HG03575 (cell line): ENCODE results near the gene TMC5.
"Not testable (repeated sequence)": the region's sequence is repeated elsewhere in the genome, so short reads cannot be mapped to it uniquely, and the experiment has no call there.

ENCODE experiments used
- ATAC-seq: cut with Tn5 transposase; IDR thresholded peaks from one replicate; pipeline ENCODE4 v1.9.1; 2021; ENCODE audit not compliant: unreplicated experiment, insufficient number of reproducible peaks, low FRiP score; ENCODE audit errors: extremely low read depth

Gene TMC5

DNA sequence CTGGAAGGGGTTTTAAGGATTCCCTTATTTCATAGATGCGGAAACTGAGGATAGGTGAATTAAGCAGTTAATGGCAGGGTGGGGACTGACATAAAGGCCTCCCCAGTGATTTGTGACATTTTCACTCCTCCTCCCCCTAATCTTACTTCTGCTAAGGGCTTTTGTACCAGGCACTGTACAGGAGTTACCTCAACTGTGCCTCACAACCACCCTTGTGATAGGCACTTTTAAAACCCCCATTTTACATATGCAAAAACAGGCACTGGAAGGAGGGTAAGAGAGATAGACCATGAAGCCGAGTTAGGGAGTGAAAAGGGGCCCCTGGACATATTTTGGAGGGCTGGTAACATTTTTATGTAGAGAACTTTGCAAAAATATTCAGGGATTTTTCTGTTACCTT lies 105.1 kb downstream of the TMC5 start:
- ATAC-seq = no peak

GRCh38 chr16:19523184-19523558 lies 105.5 kb downstream of the TMC5 start:
- no peak for ATAC-seq

GRCh38 chr16:19523559-19524355 lies 106.1 kb downstream of the TMC5 start, which contains the start of gene CCP110:
Gene CCP110 (plus strand): TSS chr16:19523942. CDS start chr16:19527882, 3,940 bp downstream.
- no peak for ATAC-seq

DNA sequence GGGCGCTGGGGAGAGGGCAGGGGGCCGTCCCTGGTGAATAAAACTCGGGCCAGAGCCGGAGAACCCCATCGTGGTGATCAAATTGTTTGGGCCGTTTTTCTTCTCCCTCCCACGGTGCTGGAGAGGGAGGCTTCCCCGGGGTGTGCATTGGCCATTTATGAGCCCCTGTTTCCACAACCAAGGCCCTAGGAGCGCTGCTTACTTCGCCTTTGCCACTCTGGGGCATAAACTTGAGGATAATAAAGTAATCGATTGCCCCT lies 106.6 kb downstream of the TMC5 start:
- ATAC-seq = no peak

DNA sequence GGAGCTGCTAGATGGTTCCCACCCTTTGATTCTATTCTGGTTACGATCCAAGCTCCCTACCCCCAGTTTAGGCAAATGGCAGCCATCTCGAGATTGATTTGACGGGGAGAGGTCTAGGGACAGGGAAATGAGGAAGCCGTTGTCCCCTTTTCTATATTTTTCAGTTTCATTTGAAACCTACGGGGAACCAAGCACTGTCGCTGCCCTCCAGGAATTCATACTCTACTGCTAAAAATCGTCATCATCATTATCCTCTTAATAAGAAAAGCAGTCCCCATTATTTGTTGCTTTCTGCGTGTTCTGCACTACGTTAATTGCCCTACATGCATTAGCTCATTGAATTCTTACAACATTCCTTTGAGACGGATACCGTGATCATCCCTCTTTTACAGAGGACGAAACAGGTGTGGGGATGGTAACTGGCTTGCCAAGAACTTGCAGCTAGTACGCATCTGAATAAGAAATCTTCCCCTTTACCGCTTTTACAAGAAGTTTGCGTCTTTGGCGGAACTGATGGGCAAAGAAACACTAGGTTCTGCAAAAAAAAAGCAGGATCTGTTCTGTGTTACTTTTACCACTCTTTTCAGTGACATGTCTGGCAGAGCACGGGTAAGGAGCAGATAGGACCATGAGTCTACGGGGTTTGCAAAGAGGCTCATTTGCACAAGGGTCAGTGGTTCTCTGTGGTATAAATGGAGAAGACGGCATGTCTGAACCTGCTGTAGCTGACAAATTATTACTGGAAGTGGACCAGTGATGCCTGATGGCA lies 107.1 kb downstream of the TMC5 start:
- ATAC-seq = no peak

- ATAC-seq = no peak
Observed at GRCh38 chr16:19525385-19525723, 107.7 kb downstream of the TMC5 start.

DNA sequence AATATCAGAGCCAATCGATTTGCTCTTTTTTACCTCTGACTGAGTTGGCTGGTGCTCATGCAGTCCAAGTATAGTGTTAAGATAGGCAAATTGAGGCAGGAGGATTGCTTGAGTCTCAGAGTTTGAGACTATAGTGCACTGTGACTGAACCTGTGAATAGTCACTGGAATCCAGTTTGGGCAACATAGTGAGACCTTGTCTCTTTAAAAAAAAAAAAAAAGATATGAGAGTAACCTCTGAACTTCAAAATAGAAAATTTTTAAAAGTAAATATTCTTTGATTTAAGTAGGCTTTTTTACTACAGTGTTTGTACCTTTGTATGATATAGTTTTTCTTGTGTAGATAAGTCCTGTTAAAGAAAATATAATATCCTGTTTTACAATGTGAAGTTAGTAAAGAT lies 109.5 kb downstream of the TMC5 start:
- ATAC-seq = no peak

- ATAC-seq = no peak
Observed at GRCh38 chr16:19528666-19529065, 111.0 kb downstream of the TMC5 start.

GRCh38 chr16:19532601-19533000 lies 114.9 kb downstream of the TMC5 start:
- no peak for ATAC-seq

- no peak for ATAC-seq
Observed at GRCh38 chr16:19540241-19540970, 122.7 kb downstream of the TMC5 start.

DNA sequence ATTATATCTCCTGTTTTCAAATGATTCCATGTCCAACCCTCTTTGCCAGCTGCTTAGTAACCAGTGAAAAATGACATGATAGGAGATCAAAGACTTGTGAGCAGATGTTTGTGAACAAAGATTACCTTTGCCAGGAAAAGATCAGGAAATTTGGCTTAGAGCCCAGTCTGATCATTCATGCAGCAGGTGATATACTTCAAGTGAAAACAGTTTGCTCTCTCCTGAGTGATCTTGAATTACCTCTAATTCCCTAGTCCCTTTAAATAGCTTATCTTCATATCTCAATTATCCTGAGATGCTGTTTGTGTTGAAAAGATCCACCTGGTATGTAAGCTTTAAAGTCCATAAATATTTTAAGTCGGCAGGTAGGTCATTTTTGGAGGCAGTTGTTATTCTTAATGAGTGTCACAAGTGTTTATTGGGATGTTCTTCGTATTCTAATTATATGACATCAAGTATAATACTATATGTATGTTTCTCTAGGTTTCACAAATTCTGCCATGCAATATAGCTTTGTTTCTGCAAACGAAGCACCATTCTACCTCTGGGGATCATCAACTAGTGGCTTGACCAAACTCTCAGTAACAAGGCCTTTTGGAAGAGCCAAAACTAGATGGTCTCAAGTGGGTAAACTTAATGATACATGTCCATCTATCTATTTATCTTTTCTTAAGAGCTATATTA lies 124.6 kb downstream of the TMC5 start:
- ATAC-seq = no peak

DNA sequence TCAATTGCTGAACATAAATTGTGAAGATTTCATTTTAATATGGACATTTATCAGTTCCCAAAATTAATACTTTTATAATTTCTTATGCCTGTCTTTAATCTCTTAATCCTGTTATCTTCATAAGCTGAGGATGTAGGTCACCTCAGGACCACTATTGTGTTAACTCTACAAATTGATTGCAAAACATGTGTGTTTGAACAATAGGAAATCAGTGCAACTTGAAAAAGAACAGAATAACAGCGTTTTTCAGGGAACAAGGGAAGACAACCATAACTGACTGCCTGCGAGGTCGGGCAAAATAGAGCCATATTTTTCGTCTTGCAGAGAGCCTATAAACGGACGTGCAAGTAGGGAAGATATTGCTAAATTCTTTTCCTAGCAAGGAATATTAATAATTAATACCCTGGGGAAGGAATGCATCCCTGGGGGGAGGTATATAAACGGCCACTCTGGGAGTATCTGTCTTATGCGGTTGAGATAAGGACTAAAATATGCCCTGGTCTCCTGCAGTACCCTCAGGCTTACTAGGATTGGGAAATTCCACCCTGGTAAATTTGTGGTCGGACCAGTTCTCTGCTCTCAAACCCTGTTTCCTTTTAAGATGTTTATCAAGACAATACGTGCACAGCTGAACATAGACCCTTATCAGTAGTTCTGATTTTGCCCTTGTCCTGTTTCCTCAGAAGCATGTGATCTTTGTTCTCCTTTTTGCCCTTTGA lies 125.8 kb downstream of the TMC5 start:
- ATAC-seq = not testable (repeated sequence)

- ATAC-seq = no peak
Observed at GRCh38 chr16:19548144-19548543, 130.5 kb downstream of the TMC5 start.
